SH-SY5Y (cell line): ENCODE data around the gene CRYBA4.

ENCODE experiments used
- GATA2 ChIP-seq: IDR thresholded peaks from 2 replicates; pipeline ENCODE4 v1.6.1; 2011; ENCODE audit warnings: mild to moderate bottlenecking, low read depth, low read length
- GATA3 ChIP-seq: IDR thresholded peaks from 2 replicates; pipeline ENCODE4 v1.6.1; 2011; ENCODE audit warnings: low read depth, mild to moderate bottlenecking, low read length, moderate library complexity

- TF ChIP-seq GATA2 (no peak), GATA3 (no peak)
Observed at GRCh38 chr22:26576026-26576680, 45.6 kb upstream of the CRYBA4 start.
